GM23338 (cell line): Measurements from ENCODE around the gene ACHE. TPM values are rescaled to one million over a fixed set of nuclear protein-coding genes. Genes with fewer than 3 reads are reported as not detected.

Source experiments
- ATAC-seq: fragments of 200-7000 bp; cut with Tn5 transposase; 3 replicates; pipeline ENCODE4 v1.9.1; 2020
- DNase-seq: peaks from one replicate; pipeline ENCODE4 v3.0.0-alpha.2; 2015; ENCODE audit warnings: low spot score
- H2AFZ ChIP-seq: fragments of 200-600 bp; sonication (generic); 2 replicates; pipeline ENCODE4 v1.8.0; 2016; ENCODE audit warnings: antibody characterized with exemption, mild to moderate bottlenecking, moderate library complexity
- H3F3A ChIP-seq: fragments of 200-600 bp; sonication (generic); replicated peaks from 2 replicates; pipeline ENCODE4 v1.8.0; 2017; ENCODE audit warnings: antibody characterized with exemption, mixed run types, low read depth
- H3K27ac ChIP-seq: fragments of 200-600 bp; sonication (generic); 2 replicates; pipeline ENCODE4 v1.6.1; 2016; ENCODE audit warnings: low read depth
- H3K27me3 ChIP-seq: fragments of 200-600 bp; sonication (generic); 2 replicates; pipeline ENCODE4 v1.8.0; 2016; ENCODE audit warnings: mild to moderate bottlenecking, mixed run types, moderate library complexity; ENCODE audit not compliant: insufficient read depth
- H3K36me3 ChIP-seq: fragments of 200-600 bp; sonication (generic); 2 replicates; pipeline ENCODE4 v1.8.0; 2016; ENCODE audit warnings: mild to moderate bottlenecking; ENCODE audit not compliant: insufficient read depth
- H3K4me1 ChIP-seq: fragments of 200-600 bp; sonication (generic); 2 replicates; pipeline ENCODE4 v1.8.0; 2016; ENCODE audit warnings: mild to moderate bottlenecking, moderate library complexity; ENCODE audit not compliant: insufficient read depth
- H3K4me2 ChIP-seq: fragments of 200-600 bp; sonication (generic); 2 replicates; pipeline ENCODE4 v1.7.1; 2017; ENCODE audit warnings: mixed run types
- H3K4me3 ChIP-seq: fragments of 200-600 bp; sonication (generic); 2 replicates; pipeline ENCODE4 v1.6.1; 2016; ENCODE audit warnings: mixed run types
- H3K79me2 ChIP-seq: fragments of 200-600 bp; sonication (generic); replicated peaks from 2 replicates; pipeline ENCODE4 v1.8.0; 2017; ENCODE audit warnings: mild to moderate bottlenecking; ENCODE audit not compliant: insufficient read depth
- H3K9me2 ChIP-seq: fragments of 200-600 bp; sonication (generic); 2 replicates; pipeline ENCODE4 v1.8.0; 2017; ENCODE audit not compliant: insufficient read depth
- H4K20me1 ChIP-seq: fragments of 200-600 bp; sonication (generic); replicated peaks from 2 replicates; pipeline ENCODE4 v1.8.0; 2017; ENCODE audit warnings: mild to moderate bottlenecking; ENCODE audit not compliant: insufficient read depth
- H3K27ac Mint-ChIP-seq: 2 replicates; pipeline ENCODE4 v1.8.0; 2020; ENCODE audit warnings: inconsistent platforms, mild to moderate bottlenecking, moderate library complexity, mixed read lengths
- H3K27me3 Mint-ChIP-seq: 3 replicates; pipeline ENCODE4 v1.8.0; 2022; ENCODE audit warnings: low read depth, mild to moderate bottlenecking, moderate library complexity, mixed read lengths, inconsistent platforms; ENCODE audit not compliant: insufficient read depth, poor library complexity
- H3K36me3 Mint-ChIP-seq: 3 replicates; pipeline ENCODE4 v1.8.0; 2021; ENCODE audit warnings: low read depth, mild to moderate bottlenecking, inconsistent platforms, moderate library complexity, mixed read lengths
- H3K4me1 Mint-ChIP-seq: 3 replicates; pipeline ENCODE4 v1.8.0; 2020; ENCODE audit warnings: mild to moderate bottlenecking, inconsistent platforms, mixed read lengths
- H3K4me3 Mint-ChIP-seq: 3 replicates; pipeline ENCODE4 v1.8.0; 2021; ENCODE audit warnings: moderate library complexity, mild to moderate bottlenecking, inconsistent platforms, mixed read lengths
- H3K9me3 Mint-ChIP-seq: 3 replicates; pipeline ENCODE4 v1.8.0; 2020; ENCODE audit warnings: moderate library complexity, mild to moderate bottlenecking, inconsistent platforms, mixed read lengths
- CREB1 ChIP-seq: fragments of 250-450 bp; sonication (Bioruptor Pico); IDR thresholded peaks from 2 replicates; pipeline ENCODE4 v1.5.0; 2020; ENCODE audit warnings: low read depth, mild to moderate bottlenecking, moderate library complexity
- CTCF ChIP-seq, 2 experiments: fragments of 200-600 bp in 1 of 2; sonication (generic) in 1 of 2; conservative IDR thresholded peaks; 2 replicates each; pipeline versions ENCODE4 v1.5.1 to v1.6.1; 2016 to 2017; ENCODE audit warnings: antibody characterized with exemption in 2 of 2, low read depth in 2 of 2, mild to moderate bottlenecking in 2 of 2, moderate library complexity in 1 of 2
- ETS1 ChIP-seq: IDR thresholded peaks from 2 replicates; pipeline ENCODE4 v1.6.1; 2016; ENCODE audit warnings: antibody characterized with exemption
- EZH2 ChIP-seq: fragments of 200-600 bp; sonication (generic); IDR thresholded peaks from one replicate; pipeline ENCODE4 v1.8.0; 2017; ENCODE audit warnings: antibody characterized with exemption, mild to moderate bottlenecking, low read depth; ENCODE audit not compliant: unreplicated experiment
- EZH2phosphoT487 ChIP-seq: fragments of 200-600 bp; sonication (generic); IDR thresholded peaks from one replicate; pipeline ENCODE4 v1.8.1; 2018; ENCODE audit warnings: antibody characterized with exemption; ENCODE audit not compliant: unreplicated experiment
- JUNB ChIP-seq: IDR thresholded peaks from one replicate; pipeline ENCODE4 v1.6.1; 2016; ENCODE audit warnings: antibody characterized with exemption; ENCODE audit not compliant: unreplicated experiment
- NANOG ChIP-seq: IDR thresholded peaks from 2 replicates; pipeline ENCODE4 v1.6.1; 2016; ENCODE audit warnings: antibody characterized with exemption, borderline replicate concordance
- POLR2AphosphoS5 ChIP-seq: IDR thresholded peaks from 2 replicates; pipeline ENCODE4 v1.6.1; 2016; ENCODE audit warnings: antibody characterized with exemption, low read depth
- REST ChIP-seq: IDR thresholded peaks from one replicate; pipeline ENCODE4 v1.6.1; 2018; ENCODE audit warnings: antibody characterized with exemption; ENCODE audit not compliant: unreplicated experiment
- STAT1 ChIP-seq: IDR thresholded peaks from one replicate; pipeline ENCODE4 v1.6.1; 2016; ENCODE audit warnings: antibody characterized with exemption; ENCODE audit not compliant: unreplicated experiment
- ZNF114 ChIP-seq: fragments of 250-450 bp; sonication (Bioruptor Pico); IDR thresholded peaks from 2 replicates; pipeline ENCODE4 v1.5.0; 2020; ENCODE audit warnings: mild to moderate bottlenecking, moderate library complexity
- ZNF331 ChIP-seq: fragments of 250-450 bp; sonication (Bioruptor Pico); IDR thresholded peaks from 2 replicates; pipeline ENCODE4 v1.5.0; 2020; ENCODE audit warnings: low read depth, mild to moderate bottlenecking, moderate library complexity
- ZNF462 ChIP-seq: fragments of 250-450 bp; sonication (Bioruptor Pico); IDR thresholded peaks from 2 replicates; pipeline ENCODE4 v1.5.0; 2020; ENCODE audit warnings: mild to moderate bottlenecking, moderate library complexity
- polyA plus RNA-seq: library from polyadenylated mRNA; unstranded; fragments of >200 nt; fragmentation: Nextera tagmentation; extraction: Ambion mirVana; gene quantifications from 2 replicates; pipeline ENCODE4 v1.2.1, GENCODE V29; 2016
- total RNA-seq: library from RNA; depleted of rRNA; stranded (reverse); fragments of >200 nt; shearing (Covaris generic); gene quantifications from 2 replicates; pipeline ENCODE4 v1.2.3, GENCODE V29; 2014

ACHE gene
- total and polyA plus RNA-seq, 2 experiments from 2014 or later = 3.6 to 3.7 TPM

GRCh38 chr7:100888291-100888987 is 7.2 kb downstream of the ACHE start:
- peaks cover 45% of the 10 kb centered on the region for H3F3A ChIP-seq
- peak overlapping the region; percentile 87 for H3K4me3 Mint-ChIP-seq
- ATAC-seq (no peak; the same call in 2 of the 3 replicates), DNase-seq (no peak)
- no peaks in the 10 kb centered on the region; the same call in 1 of the 3 replicates for H3K9me3 Mint-ChIP-seq
- H3K27me3 ChIP-seq = no peaks in the 10 kb centered on the region
- H3K36me3 ChIP-seq = peaks cover 21% of the 10 kb centered on the region
- H3K36me3 Mint-ChIP-seq = peaks cover 54% of the 10 kb centered on the region
- H3K79me2 ChIP-seq = peaks cover 18% of the 10 kb centered on the region
- peaks cover 14% of the 10 kb centered on the region for H3K4me1 ChIP-seq
- H3K4me1 Mint-ChIP-seq = peaks cover 42% of the 10 kb centered on the region
- H3K4me2 ChIP-seq = peak overlapping the region; percentile 96
- no peaks in the 10 kb centered on the region for H3K9me2 ChIP-seq
- H3K27me3 Mint-ChIP-seq = peaks cover 35% of the 10 kb centered on the region
- H4K20me1 ChIP-seq = peaks cover 16% of the 10 kb centered on the region
- peak overlapping the region; percentile 86 for H3K27ac ChIP-seq
- H2AFZ ChIP-seq = no peak overlapping the region
- H3K4me3 ChIP-seq = peak overlapping the region; percentile 90
- H3K27ac Mint-ChIP-seq = peak overlapping the region; percentile 92
- no peak for TF ChIP-seq ZNF114 (CRISPR knock-in tag)
- TF ChIP-seq REST = no peak
- no peak for TF ChIP-seq ZNF331 (CRISPR knock-in tag)
- no peak for TF ChIP-seq STAT1
- TF ChIP-seq NANOG = no peak
- no peak for TF ChIP-seq EZH2
- no peak for TF ChIP-seq JUNB
- TF ChIP-seq POLR2AphosphoS5 = no peak
- TF ChIP-seq EZH2phosphoT487 = no peak
- no peak for TF ChIP-seq ETS1
- TF ChIP-seq CREB1 = no peak
- no peak for TF ChIP-seq CTCF (conservative IDR thresholded peaks at IDR 0.05; ENCODE audit: low read depth in 2 of 2)
- no peak for TF ChIP-seq ZNF462
